HepG2 (cell line): Measurements from ENCODE around the gene GRPEL2. TPM values are rescaled to one million over a fixed set of nuclear protein-coding genes. Genes with fewer than 3 reads are reported as not detected.

Experiments
- BHLHE40 ChIP-seq: IDR thresholded peaks from 2 replicates; pipeline ENCODE4 v1.6.1; 2011; ENCODE audit warnings: low read length, improper control_type of control experiment
- GLI4 ChIP-seq: sonication (generic); formaldehyde crosslinking; IDR thresholded peaks from 2 replicates; pipeline ENCODE4 v1.5.1; 2020; ENCODE audit warnings: missing genetic modification reagents, mild to moderate bottlenecking, moderate library complexity, borderline replicate concordance
- HCFC1 ChIP-seq: fragments of 150-350 bp; IDR thresholded peaks from 2 replicates; pipeline ENCODE4 v1.6.1; 2014; ENCODE audit warnings: low read depth, low read length
- ISX ChIP-seq: sonication (generic); formaldehyde crosslinking; conservative IDR thresholded peaks from 2 replicates; pipeline ENCODE4 v1.5.0; 2020; ENCODE audit warnings: missing genetic modification reagents
- JDP2 ChIP-seq: sonication (generic); formaldehyde crosslinking; IDR thresholded peaks from 2 replicates; pipeline ENCODE4 v1.8.1; 2022; ENCODE audit warnings: missing genetic modification reagents, borderline replicate concordance
- MAFF ChIP-seq: IDR thresholded peaks from 2 replicates; pipeline ENCODE4 v1.6.1; 2011; ENCODE audit warnings: low read depth, low read length, improper control_type of control experiment
- MED8 ChIP-seq: sonication (generic); formaldehyde crosslinking; IDR thresholded peaks from 2 replicates; pipeline ENCODE4 v1.8.1; 2023; ENCODE audit warnings: mild to moderate bottlenecking, missing genetic modification reagents; ENCODE audit not compliant: insufficient replicate concordance
- NFATC3 ChIP-seq: sonication (generic); formaldehyde crosslinking; IDR thresholded peaks from 2 replicates; pipeline ENCODE4 v1.5.1; 2020; ENCODE audit warnings: mild to moderate bottlenecking, missing genetic modification reagents
- RFX3 ChIP-seq: IDR thresholded peaks from 2 replicates; pipeline ENCODE4 v1.6.1; 2016; ENCODE audit warnings: missing biosample characterization, missing genetic modification reagents
- RFX5 ChIP-seq: IDR thresholded peaks from 2 replicates; pipeline ENCODE4 v1.6.1; 2011; ENCODE audit warnings: low read depth, low read length, improper control_type of control experiment
- SIX1 ChIP-seq: sonication (generic); formaldehyde crosslinking; IDR thresholded peaks from 2 replicates; pipeline ENCODE4 v1.4.0; 2020; ENCODE audit warnings: missing genetic modification reagents, borderline replicate concordance
- SRY ChIP-seq: sonication (generic); formaldehyde crosslinking; IDR thresholded peaks from 2 replicates; pipeline ENCODE4 v1.8.0; 2022; ENCODE audit warnings: mild to moderate bottlenecking, missing genetic modification reagents
- THAP11 ChIP-seq: IDR thresholded peaks from 2 replicates; pipeline ENCODE4 v1.6.1; 2016; ENCODE audit warnings: missing biosample characterization, missing genetic modification reagents
- ZBTB21 ChIP-seq: sonication (generic); formaldehyde crosslinking; IDR thresholded peaks from 2 replicates; pipeline ENCODE4 v1.4.0; 2020; ENCODE audit warnings: missing genetic modification reagents
- ZFP37 ChIP-seq: sonication (generic); formaldehyde crosslinking; IDR thresholded peaks from 2 replicates; pipeline ENCODE4 v1.4.0; 2020; ENCODE audit warnings: missing genetic modification reagents, borderline replicate concordance
- ZNF12 ChIP-seq: sonication (generic); formaldehyde crosslinking; IDR thresholded peaks from 2 replicates; pipeline ENCODE4 v1.5.0; 2020; ENCODE audit warnings: missing genetic modification reagents
- ZNF354B ChIP-seq: sonication (generic); formaldehyde crosslinking; IDR thresholded peaks from 2 replicates; pipeline ENCODE4 v1.8.0; 2022; ENCODE audit warnings: mild to moderate bottlenecking, missing genetic modification reagents
- ZNF557 ChIP-seq: sonication (generic); formaldehyde crosslinking; IDR thresholded peaks from 2 replicates; pipeline ENCODE4 v1.4.0; 2020; ENCODE audit warnings: missing genetic modification reagents
- ZNF7 ChIP-seq: IDR thresholded peaks from 2 replicates; pipeline ENCODE4 v1.6.1; 2016; ENCODE audit warnings: missing biosample characterization, missing genetic modification reagents
- polyA plus RNA-seq, 8 experiments: library from polyadenylated mRNA; depleted of rRNA in 3 of 8; stranded (reverse) in 7 of 8; unstranded in 1 of 8; fragments of >200 nt; fragmentation: Illumina TruSeq in 4 of 8; extraction: Trizol in 4 of 8; gene quantifications; 2 replicates each; pipeline versions ENCODE4 v1.2.1 to v1.2.3, GENCODE V29; 2011 to 2016; ENCODE audit warnings: low read depth in 4 of 8, missing spikeins in 1 of 8, mixed read lengths in 1 of 8; ENCODE audit not compliant: insufficient read depth in 1 of 8
- total RNA-seq, 5 experiments: library from RNA; depleted of rRNA; stranded (reverse); fragments of >200 nt; fragmentation: Illumina TruSeq; extraction: Trizol; gene quantifications; 2 replicates each; pipeline ENCODE4 v1.2.3, GENCODE V29; 2016; ENCODE audit warnings: low read depth in 1 of 5
- TF ChIP-seq, protein P1 (sequence below): sonication (generic); formaldehyde crosslinking; IDR thresholded peaks from 2 replicates; pipeline ENCODE4 v1.8.0; 2022; ENCODE audit warnings: mild to moderate bottlenecking, missing genetic modification reagents, borderline replicate concordance
- TF ChIP-seq, protein P2 (sequence below): sonication (generic); formaldehyde crosslinking; IDR thresholded peaks from 2 replicates; pipeline ENCODE4 v1.4.0; 2020; ENCODE audit warnings: missing genetic modification reagents, low read depth, mild to moderate bottlenecking, borderline replicate concordance
- TF ChIP-seq, protein P3 (sequence below): sonication (generic); formaldehyde crosslinking; IDR thresholded peaks from 2 replicates; pipeline ENCODE4 v1.8.1; 2023; ENCODE audit warnings: mild to moderate bottlenecking, inconsistent platforms, moderate library complexity, missing genetic modification reagents, borderline replicate concordance
- TF ChIP-seq, protein P4 (sequence below): IDR thresholded peaks from 2 replicates; pipeline ENCODE4 v1.6.1; 2016; ENCODE audit warnings: low read depth, missing genetic modification reagents, missing compliant biosample characterization

The GRPEL2 gene
- total and polyA plus RNA-seq, 2 of the 13 experiments (the other 11 are each of a cell fraction or from before 2014, with no cell fraction given): 13.1 to 16.6 TPM

- peak; percentile 76; the same call in 1 of the 2 replicates for TF ChIP-seq SIX1
- no peak for TF ChIP-seq ZNF557
- no peak for TF ChIP-seq GLI4 (CRISPR knock-in tag)
- TF ChIP-seq, protein P1, sequence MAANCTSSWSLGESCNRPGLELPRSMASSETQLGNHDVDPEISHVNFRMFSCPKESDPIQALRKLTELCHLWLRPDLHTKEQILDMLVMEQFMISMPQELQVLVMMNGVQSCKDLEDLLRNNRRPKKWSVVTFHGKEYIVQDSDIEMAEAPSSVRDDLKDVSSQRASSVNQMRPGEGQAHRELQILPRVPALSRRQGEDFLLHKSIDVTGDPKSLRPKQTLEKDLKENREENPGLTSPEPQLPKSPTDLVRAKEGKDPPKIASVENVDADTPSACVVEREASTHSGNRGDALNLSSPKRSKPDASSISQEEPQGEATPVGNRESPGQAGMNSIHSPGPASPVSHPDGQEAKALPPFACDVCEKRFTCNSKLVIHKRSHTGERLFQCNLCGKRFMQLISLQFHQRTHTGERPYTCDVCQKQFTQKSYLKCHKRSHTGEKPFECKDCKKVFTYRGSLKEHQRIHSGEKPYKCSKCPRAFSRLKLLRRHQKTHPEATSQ (CRISPR knock-in tag): no peak
- TF ChIP-seq ZNF12 (CRISPR knock-in tag): no peak
- TF ChIP-seq, protein P2, sequence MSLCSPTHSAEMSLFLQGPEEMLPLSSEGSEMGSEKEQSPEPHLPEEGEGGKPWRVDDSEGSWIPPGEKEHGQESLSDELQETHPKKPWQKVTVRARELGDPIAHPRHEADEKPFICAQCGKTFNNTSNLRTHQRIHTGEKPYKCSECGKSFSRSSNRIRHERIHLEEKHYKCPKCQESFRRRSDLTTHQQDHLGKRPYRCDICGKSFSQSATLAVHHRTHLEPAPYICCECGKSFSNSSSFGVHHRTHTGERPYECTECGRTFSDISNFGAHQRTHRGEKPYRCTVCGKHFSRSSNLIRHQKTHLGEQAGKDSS (CRISPR knock-in tag): no peak
- TF ChIP-seq NFATC3: 0 out of 2 replicates have a peak, but pooled peaks have one; percentile 51
- TF ChIP-seq MED8: no peak
- TF ChIP-seq, protein P3, sequence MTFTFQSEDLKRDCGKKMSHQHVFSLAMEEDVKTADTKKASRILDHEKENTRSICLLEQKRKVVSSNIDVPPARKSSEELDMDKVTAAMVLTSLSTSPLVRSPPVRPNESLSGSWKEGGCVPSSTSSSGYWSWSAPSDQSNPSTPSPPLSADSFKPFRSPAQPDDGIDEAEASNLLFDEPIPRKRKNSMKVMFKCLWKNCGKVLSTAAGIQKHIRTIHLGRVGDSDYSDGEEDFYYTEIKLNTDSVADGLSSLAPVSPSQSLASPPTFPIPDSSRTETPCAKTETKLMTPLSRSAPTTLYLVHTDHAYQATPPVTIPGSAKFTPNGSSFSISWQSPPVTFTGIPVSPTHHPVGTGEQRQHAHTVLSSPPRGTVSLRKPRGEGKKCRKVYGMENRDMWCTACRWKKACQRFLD (CRISPR knock-in tag): no peak
- no peak for TF ChIP-seq RFX3 (CRISPR knock-in tag)
- TF ChIP-seq THAP11 (CRISPR knock-in tag): peak; percentile 39; the same call in 1 of the 2 replicates
- no peak for TF ChIP-seq HCFC1
- TF ChIP-seq ZBTB21 (CRISPR knock-in tag): no peak
- no peak for TF ChIP-seq RFX5
- TF ChIP-seq SRY: no peak
- TF ChIP-seq JDP2 (CRISPR knock-in tag): no peak
- TF ChIP-seq, protein P4, sequence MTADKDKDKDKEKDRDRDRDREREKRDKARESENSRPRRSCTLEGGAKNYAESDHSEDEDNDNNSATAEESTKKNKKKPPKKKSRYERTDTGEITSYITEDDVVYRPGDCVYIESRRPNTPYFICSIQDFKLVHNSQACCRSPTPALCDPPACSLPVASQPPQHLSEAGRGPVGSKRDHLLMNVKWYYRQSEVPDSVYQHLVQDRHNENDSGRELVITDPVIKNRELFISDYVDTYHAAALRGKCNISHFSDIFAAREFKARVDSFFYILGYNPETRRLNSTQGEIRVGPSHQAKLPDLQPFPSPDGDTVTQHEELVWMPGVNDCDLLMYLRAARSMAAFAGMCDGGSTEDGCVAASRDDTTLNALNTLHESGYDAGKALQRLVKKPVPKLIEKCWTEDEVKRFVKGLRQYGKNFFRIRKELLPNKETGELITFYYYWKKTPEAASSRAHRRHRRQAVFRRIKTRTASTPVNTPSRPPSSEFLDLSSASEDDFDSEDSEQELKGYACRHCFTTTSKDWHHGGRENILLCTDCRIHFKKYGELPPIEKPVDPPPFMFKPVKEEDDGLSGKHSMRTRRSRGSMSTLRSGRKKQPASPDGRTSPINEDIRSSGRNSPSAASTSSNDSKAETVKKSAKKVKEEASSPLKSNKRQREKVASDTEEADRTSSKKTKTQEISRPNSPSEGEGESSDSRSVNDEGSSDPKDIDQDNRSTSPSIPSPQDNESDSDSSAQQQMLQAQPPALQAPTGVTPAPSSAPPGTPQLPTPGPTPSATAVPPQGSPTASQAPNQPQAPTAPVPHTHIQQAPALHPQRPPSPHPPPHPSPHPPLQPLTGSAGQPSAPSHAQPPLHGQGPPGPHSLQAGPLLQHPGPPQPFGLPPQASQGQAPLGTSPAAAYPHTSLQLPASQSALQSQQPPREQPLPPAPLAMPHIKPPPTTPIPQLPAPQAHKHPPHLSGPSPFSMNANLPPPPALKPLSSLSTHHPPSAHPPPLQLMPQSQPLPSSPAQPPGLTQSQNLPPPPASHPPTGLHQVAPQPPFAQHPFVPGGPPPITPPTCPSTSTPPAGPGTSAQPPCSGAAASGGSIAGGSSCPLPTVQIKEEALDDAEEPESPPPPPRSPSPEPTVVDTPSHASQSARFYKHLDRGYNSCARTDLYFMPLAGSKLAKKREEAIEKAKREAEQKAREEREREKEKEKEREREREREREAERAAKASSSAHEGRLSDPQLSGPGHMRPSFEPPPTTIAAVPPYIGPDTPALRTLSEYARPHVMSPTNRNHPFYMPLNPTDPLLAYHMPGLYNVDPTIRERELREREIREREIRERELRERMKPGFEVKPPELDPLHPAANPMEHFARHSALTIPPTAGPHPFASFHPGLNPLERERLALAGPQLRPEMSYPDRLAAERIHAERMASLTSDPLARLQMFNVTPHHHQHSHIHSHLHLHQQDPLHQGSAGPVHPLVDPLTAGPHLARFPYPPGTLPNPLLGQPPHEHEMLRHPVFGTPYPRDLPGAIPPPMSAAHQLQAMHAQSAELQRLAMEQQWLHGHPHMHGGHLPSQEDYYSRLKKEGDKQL: no peak
- no peak for TF ChIP-seq ISX (CRISPR knock-in tag)
- no peak for TF ChIP-seq BHLHE40
- no peak for TF ChIP-seq ZNF7 (CRISPR knock-in tag)
- TF ChIP-seq MAFF: peak; percentile 14; the same call in 1 of the 2 replicates
- TF ChIP-seq ZFP37: no peak
- no peak for TF ChIP-seq ZNF354B (CRISPR knock-in tag)
Measured at GRCh38 chr5:149367249-149367971, 22.1 kb downstream of the GRPEL2 start (continued).
